Thoracic aorta (tissue), 2 donors: ENCODE data around the gene SLC6A2. TPM values are rescaled to one million over a fixed set of nuclear protein-coding genes. Genes with fewer than 3 reads are reported as not detected.

Experiments
- ATAC-seq: fragments of 150-250 bp; one replicate; pipeline ENCODE4 v1.8.0; 2017; ENCODE audit warnings: low read depth; ENCODE audit not compliant: insufficient number of reproducible peaks, low FRiP score
- DNase-seq: peaks from one replicate; pipeline ENCODE4 v3.0.0-alpha.2; 2020; ENCODE audit warnings: low spot score
- H3K27ac ChIP-seq, 2 donors: fragments of 200-600 bp; sonication (generic); 1 replicate in 1 of 2; 2 replicates in 1 of 2; pipeline ENCODE4 v1.5.1; 2016; ENCODE audit warnings: mild to moderate bottlenecking in 2 of 2, moderate library complexity in 2 of 2
- H3K27me3 ChIP-seq: fragments of 200-600 bp; sonication (generic); replicated peaks from 2 replicates; pipeline ENCODE4 v1.6.0; 2016; ENCODE audit warnings: mild to moderate bottlenecking; ENCODE audit not compliant: insufficient read depth
- H3K36me3 ChIP-seq: fragments of 200-600 bp; sonication (generic); one replicate; pipeline ENCODE4 v1.5.1; 2016
- H3K4me1 ChIP-seq, 2 donors: fragments of 200-600 bp; sonication (generic); 1 replicate in 1 of 2; 2 replicates in 1 of 2; pipeline versions ENCODE4 v1.5.1 to v1.6.0; 2016; ENCODE audit warnings: low read depth in 2 of 2, mild to moderate bottlenecking in 1 of 2; ENCODE audit not compliant: control insufficient read depth in 1 of 2
- H3K4me3 ChIP-seq: fragments of 200-600 bp; sonication (generic); 2 replicates; pipeline ENCODE4 v1.5.1; 2016; ENCODE audit warnings: mild to moderate bottlenecking
- H3K9me3 ChIP-seq: fragments of 200-600 bp; sonication (generic); 2 replicates; pipeline ENCODE4 v1.5.1; 2016
- total RNA-seq, 2 donors: library from RNA; depleted of rRNA; stranded (reverse); fragments of >200 nt; gene quantifications; one replicate each; pipeline versions ENCODE4 v1.1.0 to v1.2.3, GENCODE V29; 2016
- TF ChIP-seq, protein P1 (sequence below): fragments of 200-600 bp; sonication (generic); IDR thresholded peaks from one replicate; pipeline ENCODE4 v1.5.1; 2019; ENCODE audit warnings: antibody characterized with exemption

Gene SLC6A2
- total RNA-seq, 2 donors from 2014 or later, result 0.85 TPM; not detected in 1

DNA sequence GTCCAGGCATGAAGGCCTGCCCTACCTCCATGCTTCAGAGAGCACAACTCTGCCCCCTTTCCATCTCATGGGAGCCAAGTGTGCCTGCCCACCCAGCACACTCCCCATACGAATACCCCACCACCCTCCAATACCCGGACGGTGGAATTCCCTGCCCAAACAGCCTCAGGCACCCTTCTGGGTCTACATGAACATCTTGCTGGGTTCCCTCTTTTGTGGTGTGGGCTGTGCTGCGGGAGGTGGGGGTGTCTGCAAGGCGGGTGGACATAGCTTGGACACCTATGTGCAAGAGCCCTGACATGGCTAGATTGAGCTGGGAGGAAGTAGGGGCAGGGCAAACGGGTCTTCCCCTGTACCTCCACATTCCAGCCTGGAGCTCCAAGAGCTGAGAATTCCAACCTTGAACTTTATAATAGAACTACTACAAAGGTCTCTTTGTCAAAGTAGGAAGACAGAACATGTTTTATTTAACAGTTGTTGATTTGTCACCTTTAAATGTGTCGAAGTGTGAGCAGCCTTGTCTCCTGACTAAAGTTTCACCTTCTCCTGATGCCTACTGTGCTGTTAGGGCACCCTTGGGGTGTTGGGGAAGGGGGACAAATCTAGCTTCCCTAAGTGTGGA is 9.1 kb downstream of the SLC6A2 start:
- DNase-seq, result no peak
- Histone ChIP-seq H3K27me3 (no peaks in the 10 kb centered on the region), H3K4me1 (no peaks in the 10 kb centered on the region), H3K9me3 (no peaks in the 10 kb centered on the region), H3K4me3 (no peak overlapping the region), H3K27ac (no peak overlapping the region), H3K36me3 (no peaks in the 10 kb centered on the region)
- TF ChIP-seq, protein P1, sequence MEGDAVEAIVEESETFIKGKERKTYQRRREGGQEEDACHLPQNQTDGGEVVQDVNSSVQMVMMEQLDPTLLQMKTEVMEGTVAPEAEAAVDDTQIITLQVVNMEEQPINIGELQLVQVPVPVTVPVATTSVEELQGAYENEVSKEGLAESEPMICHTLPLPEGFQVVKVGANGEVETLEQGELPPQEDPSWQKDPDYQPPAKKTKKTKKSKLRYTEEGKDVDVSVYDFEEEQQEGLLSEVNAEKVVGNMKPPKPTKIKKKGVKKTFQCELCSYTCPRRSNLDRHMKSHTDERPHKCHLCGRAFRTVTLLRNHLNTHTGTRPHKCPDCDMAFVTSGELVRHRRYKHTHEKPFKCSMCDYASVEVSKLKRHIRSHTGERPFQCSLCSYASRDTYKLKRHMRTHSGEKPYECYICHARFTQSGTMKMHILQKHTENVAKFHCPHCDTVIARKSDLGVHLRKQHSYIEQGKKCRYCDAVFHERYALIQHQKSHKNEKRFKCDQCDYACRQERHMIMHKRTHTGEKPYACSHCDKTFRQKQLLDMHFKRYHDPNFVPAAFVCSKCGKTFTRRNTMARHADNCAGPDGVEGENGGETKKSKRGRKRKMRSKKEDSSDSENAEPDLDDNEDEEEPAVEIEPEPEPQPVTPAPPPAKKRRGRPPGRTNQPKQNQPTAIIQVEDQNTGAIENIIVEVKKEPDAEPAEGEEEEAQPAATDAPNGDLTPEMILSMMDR, result no peak
- no peak for ATAC-seq

DNA sequence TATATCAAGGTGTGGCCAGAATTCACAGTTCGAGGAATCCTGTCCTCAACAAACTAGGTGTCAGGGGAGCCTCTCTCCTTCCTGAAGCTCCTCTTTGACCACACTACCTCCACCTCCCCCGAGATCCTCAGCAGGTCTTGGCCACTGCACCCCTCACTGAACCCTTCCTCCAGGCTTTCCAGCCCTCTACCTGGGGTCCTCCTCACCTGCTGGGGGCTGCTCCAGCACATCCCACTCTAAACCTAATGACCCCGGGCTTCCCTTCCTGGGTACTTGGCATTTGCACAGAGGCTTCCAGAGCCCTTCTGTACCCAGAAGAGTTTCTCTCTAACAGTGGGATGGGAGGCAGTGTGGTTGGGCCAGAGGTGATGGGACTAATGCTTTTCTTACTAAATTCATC is 9.7 kb downstream of the SLC6A2 start:
- Histone ChIP-seq H3K4me3 (no peak overlapping the region), H3K4me1 (no peaks in the 10 kb centered on the region), H3K9me3 (no peaks in the 10 kb centered on the region), H3K27ac (no peak overlapping the region), H3K27me3 (no peaks in the 10 kb centered on the region), H3K36me3 (no peaks in the 10 kb centered on the region)
- DNase-seq, result no peak
- no peak for ATAC-seq
- TF ChIP-seq, protein P1, result no peak

DNA sequence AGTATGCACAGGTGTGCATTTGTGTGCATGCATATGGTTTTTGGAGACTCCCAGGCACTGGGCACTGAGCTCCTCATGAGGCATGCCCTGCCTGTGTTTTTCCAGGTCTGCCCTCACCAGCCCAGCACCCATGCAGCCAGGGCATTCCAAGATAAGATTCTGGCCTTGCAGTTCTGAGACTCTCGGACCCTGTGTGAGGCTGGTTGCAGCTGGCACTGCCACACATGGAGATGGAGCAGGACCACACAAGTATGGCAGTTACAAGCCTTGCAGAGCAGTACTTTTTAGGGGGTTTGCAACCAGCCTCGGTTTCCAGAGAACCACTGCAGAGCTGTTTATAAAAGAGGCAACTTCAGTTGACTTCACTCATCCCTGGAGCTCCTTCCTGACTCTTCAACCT is 10.2 kb downstream of the SLC6A2 start:
- no peak for ATAC-seq
- Histone ChIP-seq H3K4me3 (no peak overlapping the region), H3K27ac (no peak overlapping the region), H3K4me1 (no peaks in the 10 kb centered on the region), H3K36me3 (no peaks in the 10 kb centered on the region), H3K27me3 (no peaks in the 10 kb centered on the region), H3K9me3 (no peaks in the 10 kb centered on the region)
- DNase-seq, result no peak
- TF ChIP-seq, protein P1, result no peak

DNA sequence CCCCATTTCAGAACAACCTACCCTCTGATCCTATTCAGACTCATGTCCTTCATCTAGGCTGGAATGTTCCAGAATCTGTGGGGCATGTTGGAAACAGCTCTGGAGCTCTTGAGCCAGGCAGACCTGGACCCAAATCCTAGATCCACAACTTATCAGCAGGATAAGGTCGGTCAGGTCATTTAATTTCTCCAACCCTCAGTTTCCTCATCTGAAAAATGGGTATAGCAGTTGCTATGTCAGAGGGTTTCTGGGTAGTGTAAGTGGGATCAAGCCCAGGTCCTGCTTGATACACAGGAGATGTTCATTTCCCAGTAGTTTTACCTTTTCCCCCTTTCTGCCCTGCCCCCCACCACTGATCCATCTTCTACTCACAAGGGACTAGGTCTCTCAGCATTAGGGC is 12.0 kb downstream of the SLC6A2 start:
- Histone ChIP-seq H3K36me3 (no peaks in the 10 kb centered on the region), H3K4me3 (no peak overlapping the region), H3K27me3 (no peaks in the 10 kb centered on the region), H3K9me3 (no peaks in the 10 kb centered on the region), H3K27ac (no peak overlapping the region), H3K4me1 (no peaks in the 10 kb centered on the region)
- no peak for DNase-seq
- no peak for ATAC-seq
- TF ChIP-seq, protein P1, result no peak

DNA sequence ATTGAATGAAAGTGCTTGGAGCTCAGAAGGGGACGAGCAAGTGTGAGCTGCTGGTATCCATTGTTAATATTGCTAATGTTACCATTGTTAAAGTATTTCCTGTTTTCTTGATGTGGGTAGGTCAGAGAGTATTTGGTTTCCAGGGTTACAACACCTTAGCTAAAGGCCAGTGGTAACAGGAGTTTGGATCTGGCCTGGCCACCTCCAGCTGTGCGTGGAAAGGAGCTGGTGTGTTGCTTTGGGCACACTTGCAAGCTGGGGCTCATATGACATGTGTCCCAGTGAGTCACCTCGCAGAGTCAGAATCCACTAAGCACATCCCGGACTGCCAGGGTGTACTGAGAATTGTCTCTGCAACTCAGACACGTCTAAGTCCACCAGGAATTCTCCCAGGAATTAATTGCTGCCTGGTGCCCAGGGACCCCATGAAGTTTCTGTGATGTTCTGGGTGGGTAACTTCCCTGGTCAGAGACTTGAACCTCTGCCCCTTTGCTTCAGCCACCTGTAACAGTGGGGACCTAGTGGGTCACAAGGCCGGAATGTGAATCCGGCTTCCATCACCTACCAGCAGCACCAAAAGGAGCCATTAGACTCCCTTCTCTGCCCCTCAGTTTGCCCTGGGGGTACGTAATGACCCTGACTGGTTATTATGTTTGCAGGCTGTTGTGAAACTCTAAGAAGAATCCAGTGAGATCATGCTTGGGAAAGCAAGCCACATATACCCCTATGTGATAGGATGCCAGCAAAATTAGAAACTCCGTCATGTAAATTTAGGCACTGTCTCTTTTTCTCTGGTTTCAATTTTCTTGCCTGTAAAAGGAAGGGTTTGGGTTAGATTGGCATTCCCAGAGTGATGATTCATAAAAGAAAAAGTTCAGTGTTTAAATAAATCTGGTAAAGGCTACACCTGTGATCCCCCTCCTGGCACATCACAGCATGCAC is 12.8 kb downstream of the SLC6A2 start:
- no peak overlapping the region for H3K27ac ChIP-seq
- DNase-seq (no peak), ATAC-seq (no peak)
- no peaks in the 10 kb centered on the region for H3K27me3 ChIP-seq
- H3K4me3 ChIP-seq, result no peak overlapping the region
- H3K9me3 ChIP-seq, result no peaks in the 10 kb centered on the region
- no peaks in the 10 kb centered on the region for H3K36me3 ChIP-seq
- TF ChIP-seq, protein P1, result no peak
- H3K4me1 ChIP-seq, result no peaks in the 10 kb centered on the region
